Endothelial cell of umbilical vein (primary cell): ENCODE results near the gene FRS3. TPM values are rescaled to one million over a fixed set of nuclear protein-coding genes. Genes with fewer than 3 reads are reported as not detected.

Experiments
- BruUV-seq: library from RNA; stranded (reverse); fragments of 400-500 nt; replicated peaks from 2 replicates; lab custom pipeline; 2021; lab: Mats Ljungman, UMichigan
- CTCF ChIA-PET: fragments of 300-600, 350-600 bp; sonication (Branson Sonifier 250); formaldehyde crosslinking; loops from one replicate; lab custom pipeline; 2021; ENCODE audit warnings: antibody characterized with exemption, inconsistent platforms; lab: Charles Lee
- POLR2A ChIA-PET: fragments of 300-600, 350-600 bp; sonication (Branson Sonifier 250); formaldehyde crosslinking; loops from one replicate; lab custom pipeline; 2021; ENCODE audit warnings: antibody characterized with exemption, inconsistent platforms; lab: Charles Lee
- DNase-seq: peaks from one replicate; pipeline ENCODE4 v3.0.0-alpha.2; 2011; ENCODE audit warnings: low read depth, low spot score
- FAIRE-seq: peaks from 2 replicates; lab custom pipeline; 2011; peaks lifted over from hg19 to GRCh38; lab: Jason Lieb, UNC
- H2AFZ ChIP-seq: 2 replicates; pipeline ENCODE4 v1.6.0; 2012; ENCODE audit warnings: low read depth, low read length, control low read depth, inconsistent platforms
- H3K27ac ChIP-seq: 2 replicates; pipeline ENCODE4 v1.5.1; 2011; ENCODE audit warnings: low read depth, mild to moderate bottlenecking, control low read depth, low read length, moderate library complexity; ENCODE audit not compliant: insufficient read depth
- H3K27me3 ChIP-seq, 2 experiments: 2 replicates each; pipeline versions ENCODE4 v1.6.0 to v1.6.1; 2011; ENCODE audit warnings: low read length in 2 of 2, mixed read lengths in 1 of 2; ENCODE audit not compliant: control insufficient read depth in 2 of 2, insufficient read depth in 2 of 2
- H3K36me3 ChIP-seq, 2 experiments: 2 replicates in 1 of 2; 3 replicates in 1 of 2; pipeline ENCODE4 v1.5.1; 2011; ENCODE audit warnings: low read length in 2 of 2, mild to moderate bottlenecking in 1 of 2, moderate library complexity in 1 of 2; ENCODE audit not compliant: control insufficient read depth in 2 of 2, insufficient read depth in 2 of 2; ENCODE audit errors: extremely low read depth in 1 of 2
- H3K4me1 ChIP-seq: 3 replicates; pipeline ENCODE4 v1.5.1; 2011; ENCODE audit warnings: mild to moderate bottlenecking, low read length; ENCODE audit not compliant: control insufficient read depth, insufficient read depth; ENCODE audit errors: extremely low read depth
- H3K4me2 ChIP-seq: 2 replicates; pipeline ENCODE4 v1.6.1; 2011; ENCODE audit warnings: low read length, control low read depth, mixed read lengths; ENCODE audit not compliant: insufficient read depth
- H3K4me3 ChIP-seq, 3 experiments: fragments of 200-600 bp in 1 of 3; sonication (generic), shearing (Covaris generic) in 1 of 3; replicated peaks in 1 of 3; 2 replicates each; pipeline ENCODE4 v1.5.1; 2011 to 2016; ENCODE audit warnings: control low read depth in 3 of 3, low read length in 3 of 3, mild to moderate bottlenecking in 2 of 3, inconsistent platforms in 1 of 3, low read depth in 1 of 3, moderate library complexity in 1 of 3; ENCODE audit not compliant: insufficient read depth in 1 of 3
- H3K79me2 ChIP-seq: 2 replicates; pipeline ENCODE4 v1.6.0; 2012; ENCODE audit warnings: low read length, inconsistent platforms; ENCODE audit not compliant: control insufficient read depth, insufficient read depth
- H3K9ac ChIP-seq: replicated peaks from 2 replicates; pipeline ENCODE3; 2011; ENCODE audit warnings: low read length, control low read depth; ENCODE audit not compliant: insufficient read depth; ENCODE audit errors: extremely low read depth
- H3K9me1 ChIP-seq: replicated peaks from 3 replicates; pipeline ENCODE4 v1.6.0; 2011; ENCODE audit warnings: mild to moderate bottlenecking, low read length; ENCODE audit not compliant: control insufficient read depth, insufficient read depth; ENCODE audit errors: extremely low read depth
- H3K9me3 ChIP-seq: replicated peaks from 2 replicates; pipeline ENCODE4 v1.5.1; 2012; ENCODE audit warnings: low read length, inconsistent platforms; ENCODE audit not compliant: control insufficient read depth, insufficient read depth
- H4K20me1 ChIP-seq: replicated peaks from 2 replicates; pipeline ENCODE3; 2011; ENCODE audit warnings: mild to moderate bottlenecking, low read length; ENCODE audit not compliant: control insufficient read depth, insufficient read depth; ENCODE audit errors: extremely low read depth
- CTCF ChIP-seq, 2 donors: IDR thresholded peaks; 1 replicate in 1 of 2; 2 replicates in 1 of 2; pipeline ENCODE4 v1.5.1; 2011; ENCODE audit warnings: low read length in 2 of 2, mild to moderate bottlenecking in 2 of 2, moderate library complexity in 2 of 2, control low read depth in 1 of 2, inconsistent platforms in 1 of 2, low read depth in 1 of 2; ENCODE audit not compliant: insufficient read depth in 1 of 2; ENCODE audit errors: extremely low read depth in 1 of 2
- EZH2 ChIP-seq: IDR thresholded peaks from 2 replicates; pipeline ENCODE4 v1.6.1; 2012; ENCODE audit warnings: borderline replicate concordance, low read depth, mild to moderate bottlenecking, moderate library complexity, low read length, inconsistent platforms; ENCODE audit not compliant: severe bottlenecking
- FOS ChIP-seq: IDR thresholded peaks from 2 replicates; pipeline ENCODE4 v1.6.1; 2011; ENCODE audit warnings: mild to moderate bottlenecking, low read length, moderate library complexity, borderline replicate concordance; ENCODE audit not compliant: insufficient read depth
- GATA2 ChIP-seq: IDR thresholded peaks from 2 replicates; pipeline ENCODE4 v1.7.0; 2011; ENCODE audit warnings: low read depth, mild to moderate bottlenecking, moderate library complexity, mixed read lengths, low read length; ENCODE audit not compliant: insufficient read length, insufficient read depth
- JUN ChIP-seq: IDR thresholded peaks from 2 replicates; pipeline ENCODE4 v1.6.1; 2011; ENCODE audit warnings: borderline replicate concordance, low read depth; ENCODE audit not compliant: insufficient read length, insufficient read depth
- MYC ChIP-seq: IDR thresholded peaks from one replicate; pipeline ENCODE4 v1.6.1; 2011; ENCODE audit warnings: mild to moderate bottlenecking, low read depth, low read length
- POLR2AphosphoS5 ChIP-seq: IDR thresholded peaks from 2 replicates; pipeline ENCODE4 v1.6.1; 2012; ENCODE audit warnings: low read depth, mild to moderate bottlenecking, control low read depth, low read length, moderate library complexity; ENCODE audit not compliant: insufficient read depth
- dilution Hi-C: fragments of 300-500 bp; cut with MboI; formaldehyde crosslinking; loops from one replicate; pipeline ENCODE4 v1.15.0; 2019; ENCODE audit warnings: low sequenced_read_pairs; ENCODE audit not compliant: extremely low pct_ligation_motif_present
- intact Hi-C: fragments of 100-400 bp; cut with micrococcal nuclease; formaldehyde crosslinking; loops from one replicate; pipeline ENCODE4 v1.10.0; 2022
- polyA plus RNA-seq, 4 experiments: library from polyadenylated mRNA; depleted of rRNA in 3 of 4; stranded (reverse) in 3 of 4; unstranded in 1 of 4; fragments of >200 nt; gene quantifications; 2 replicates each; pipeline versions ENCODE4 v1.2.1 to v1.2.3, GENCODE V29; 2011 to 2012; ENCODE audit warnings: missing spikeins in 1 of 4
- total RNA-seq: library from RNA; stranded (reverse); gene quantifications from 2 replicates; pipeline ENCODE4 v1.2.3, GENCODE V29; 2021

FRS3 gene
- total and polyA plus RNA-seq, 2 donors (not counting 3 experiments of a cell fraction or from before 2014, with no cell fraction given) = 5.2 to 5.3 TPM

- no peak for TF ChIP-seq POLR2AphosphoS5
- no peak for TF ChIP-seq CTCF (IDR thresholded peaks at IDR 0.05; ENCODE audit: extremely low read depth in 1 of 2, insufficient read depth in 1 of 2, low read depth in 1 of 2, low read length in 2 of 2)
- TF ChIP-seq MYC = no peak
- no peak for TF ChIP-seq FOS
- no peak for TF ChIP-seq EZH2
- Histone ChIP-seq H3K4me3 (no peak overlapping the region), H3K9me3 (no peaks in the 10 kb centered on the region), H3K36me3 (no peaks in the 10 kb centered on the region), H3K9ac (no peak overlapping the region), H3K27me3 (no peaks in the 10 kb centered on the region), H3K9me1 (no peaks in the 10 kb centered on the region), H4K20me1 (no peaks in the 10 kb centered on the region), H2AFZ (no peak overlapping the region), H3K27ac (no peak overlapping the region), H3K79me2 (no peaks in the 10 kb centered on the region), H3K4me1 (no peaks in the 10 kb centered on the region), H3K4me2 (no peak overlapping the region)
- ChIA-PET POLR2A (no interaction called here), CTCF (no interaction called here)
- dilution Hi-C loops (no loop called here), intact Hi-C loops (no loop called here)
- DNase-seq (no peak), FAIRE-seq (no peak)
- no TSS peak for BruUV-seq
Observed at GRCh38 chr6:41720783-41721182, 58.9 kb downstream of the FRS3 start.

- DNase-seq = no peak
- Histone ChIP-seq H3K79me2 (no peaks in the 10 kb centered on the region), H3K4me1 (no peaks in the 10 kb centered on the region), H3K4me2 (no peak overlapping the region), H3K9ac (no peak overlapping the region), H3K27me3 (no peaks in the 10 kb centered on the region), H3K36me3 (no peaks in the 10 kb centered on the region), H3K9me1 (no peaks in the 10 kb centered on the region), H3K27ac (no peak overlapping the region), H3K9me3 (no peaks in the 10 kb centered on the region), H4K20me1 (no peaks in the 10 kb centered on the region), H2AFZ (no peak overlapping the region), H3K4me3 (no peak overlapping the region)
- POLR2A ChIA-PET = no interaction called here
- no peak for FAIRE-seq
- intact Hi-C loops (no loop called here), dilution Hi-C loops (no loop called here)
- CTCF ChIA-PET = no interaction called here
- BruUV-seq = no TSS peak
- TF ChIP-seq FOS (no peak), EZH2 (no peak), JUN (no peak), MYC (no peak), POLR2AphosphoS5 (no peak), GATA2 (no peak)
Observed at GRCh38 chr6:41720262-41720620, 59.5 kb downstream of the FRS3 start.
